ENCODE results near the gene CMTM5. TPM values are rescaled to one million over a fixed set of nuclear protein-coding genes. Genes with fewer than 3 reads are reported as not detected.

CMTM5 gene
- total and polyA plus RNA-seq, 2 donors (not counting 3 experiments of a cell fraction or from before 2014, with no cell fraction given): not detected

- BruUV-seq (replicated peaks): no TSS peak
These were observed 4.3 kb upstream of the CMTM5 start, which contains the start of gene IL25 for GRCh38 chr14:23372509-23372908. Gene IL25 (plus strand): TSS chr14:23372809.

More at GRCh38 chr14:23372509-23372908, 4.3 kb upstream of the CMTM5 start, which contains the start of gene IL25:
- Histone ChIP-seq H3K4me1 (ENCODE audit: control insufficient read depth, extremely low read depth, insufficient read depth, low read length) (no peaks in the 10 kb centered on the region), H3K4me3 (replicated peaks in 1 of 3; ENCODE audit: insufficient read depth in 1 of 3, low read depth in 1 of 3, low read length in 3 of 3) (no peak within 1 kb of the TSS), H2AFZ (ENCODE audit: low read depth, low read length) (no peak within 1 kb of the TSS), H3K9me3 (replicated peaks; ENCODE audit: control insufficient read depth, insufficient read depth, low read length) (no peaks in the 10 kb centered on the region), H3K36me3 (ENCODE audit: control insufficient read depth in 2 of 2, extremely low read depth in 1 of 2, insufficient read depth in 2 of 2, low read length in 2 of 2) (no peaks in the 10 kb centered on the region), H3K27me3 (ENCODE audit: control insufficient read depth in 2 of 2, insufficient read depth in 2 of 2, low read length in 2 of 2) (peaks cover 8 to 12% of the 10 kb centered on the region in 2 experiments), H3K79me2 (ENCODE audit: control insufficient read depth, insufficient read depth, low read length) (no peaks in the 10 kb centered on the region), H3K9me1 (replicated peaks; ENCODE audit: control insufficient read depth, extremely low read depth, insufficient read depth, low read length) (no peaks in the 10 kb centered on the region), H4K20me1 (replicated peaks; ENCODE audit: control insufficient read depth, extremely low read depth, insufficient read depth, low read length) (no peaks in the 10 kb centered on the region), H3K4me2 (ENCODE audit: insufficient read depth, low read length) (no peak within 1 kb of the TSS), H3K27ac (ENCODE audit: insufficient read depth, low read depth, low read length) (no peak within 1 kb of the TSS), H3K9ac (replicated peaks; ENCODE audit: extremely low read depth, insufficient read depth, low read length) (no peak within 1 kb of the TSS)
- no peak for FAIRE-seq
- dilution Hi-C loops (cut with MboI; ENCODE audit: extremely low pct_ligation_motif_present, low sequenced_read_pairs): no loop called here
- intact Hi-C loops (cut with micrococcal nuclease): no loop called here
- POLR2A ChIA-PET: no interaction called here
- TF ChIP-seq, protein P1, sequence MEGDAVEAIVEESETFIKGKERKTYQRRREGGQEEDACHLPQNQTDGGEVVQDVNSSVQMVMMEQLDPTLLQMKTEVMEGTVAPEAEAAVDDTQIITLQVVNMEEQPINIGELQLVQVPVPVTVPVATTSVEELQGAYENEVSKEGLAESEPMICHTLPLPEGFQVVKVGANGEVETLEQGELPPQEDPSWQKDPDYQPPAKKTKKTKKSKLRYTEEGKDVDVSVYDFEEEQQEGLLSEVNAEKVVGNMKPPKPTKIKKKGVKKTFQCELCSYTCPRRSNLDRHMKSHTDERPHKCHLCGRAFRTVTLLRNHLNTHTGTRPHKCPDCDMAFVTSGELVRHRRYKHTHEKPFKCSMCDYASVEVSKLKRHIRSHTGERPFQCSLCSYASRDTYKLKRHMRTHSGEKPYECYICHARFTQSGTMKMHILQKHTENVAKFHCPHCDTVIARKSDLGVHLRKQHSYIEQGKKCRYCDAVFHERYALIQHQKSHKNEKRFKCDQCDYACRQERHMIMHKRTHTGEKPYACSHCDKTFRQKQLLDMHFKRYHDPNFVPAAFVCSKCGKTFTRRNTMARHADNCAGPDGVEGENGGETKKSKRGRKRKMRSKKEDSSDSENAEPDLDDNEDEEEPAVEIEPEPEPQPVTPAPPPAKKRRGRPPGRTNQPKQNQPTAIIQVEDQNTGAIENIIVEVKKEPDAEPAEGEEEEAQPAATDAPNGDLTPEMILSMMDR (IDR thresholded peaks at IDR 0.05; ENCODE audit: extremely low read depth in 1 of 2, insufficient read depth in 1 of 2, low read depth in 1 of 2, low read length in 2 of 2): no peak
- no peak for TF ChIP-seq GATA2 (IDR thresholded peaks at IDR 0.05; ENCODE audit: insufficient read depth, insufficient read length, low read depth, low read length)
- no peak for TF ChIP-seq EZH2 (IDR thresholded peaks at IDR 0.05; ENCODE audit: borderline replicate concordance, low read depth, low read length, severe bottlenecking)
- no peak for TF ChIP-seq JUN (IDR thresholded peaks at IDR 0.05; ENCODE audit: borderline replicate concordance, insufficient read depth, insufficient read length, low read depth)
- TF ChIP-seq POLR2A (IDR thresholded peaks at IDR 0.05; ENCODE audit: low read depth, low read length): no peak
- no peak for TF ChIP-seq POLR2AphosphoS5 (IDR thresholded peaks at IDR 0.05; ENCODE audit: insufficient read depth, low read depth, low read length)
- TF ChIP-seq FOS (IDR thresholded peaks at IDR 0.05; ENCODE audit: borderline replicate concordance, insufficient read depth, low read length): no peak
- no peak for TF ChIP-seq MAX (IDR thresholded peaks at IDR 0.05; ENCODE audit: insufficient read depth, insufficient read length)
- no peak for TF ChIP-seq MYC (IDR thresholded peaks at IDR 0.05; ENCODE audit: low read depth, low read length)
- no peak for DNase-seq (ENCODE audit: low read depth, low spot score)
- CTCF ChIA-PET: no interaction called here
